Posterior vena cava (tissue), 2 donors: Measurements from ENCODE around the gene C18orf63. TPM values are rescaled to one million over a fixed set of nuclear protein-coding genes. Genes with fewer than 3 reads are reported as not detected.

Source experiments
- DNase-seq: peaks from one replicate; pipeline ENCODE4 v3.0.0-alpha.2; 2020; ENCODE audit warnings: low spot score
- intact Hi-C, 2 donors: fragments of 100-400 bp; cut with DNase I; formaldehyde crosslinking; loops; one replicate each; pipeline versions ENCODE4 v1.14.1 to v1.14.2; 2022 to 2023
- total RNA-seq, 2 donors: library from RNA; stranded (reverse); fragmentation: NEBNext Ultra II Directional; extraction: Animal tissue kit (Norgen Biotek cat#: 25700); gene quantifications; one replicate each; pipeline ENCODE4 v1.2.1, GENCODE V29; 2021
- donor health status: DM: yes; HTN: yes; CAD: no.
- donor health status: DM: yes; HTN: yes; CAD: no.

C18orf63 gene
- total RNA-seq, 2 donors from 2014 or later, result not detected

- intact Hi-C loops, result loop anchor here (10.0 kb wide), 2 partner anchors 118 to 198 kb away; no protein-coding TSS in a partner anchor
- DNase-seq, result no peak
Measured at GRCh38 chr18:74356959-74357358, 41.3 kb downstream of the C18orf63 start.

- intact Hi-C loops, result no loop called here
- DNase-seq, result no peak
Measured at GRCh38 chr18:74360852-74361655, 45.4 kb downstream of the C18orf63 start.

GRCh38 chr18:74367905-74368304 lies 52.3 kb downstream of the C18orf63 start:
- intact Hi-C loops, result no loop called here
- DNase-seq, result no peak

- intact Hi-C loops, result no loop called here
- no peak for DNase-seq
Measured at GRCh38 chr18:74368901-74369705, 53.5 kb downstream of the C18orf63 start.

- no peak for DNase-seq
- intact Hi-C loops, result no loop called here
Measured at GRCh38 chr18:74370115-74370514, 54.5 kb downstream of the C18orf63 start.

- DNase-seq, result no peak
- intact Hi-C loops, result no loop called here
Measured at GRCh38 chr18:74373428-74373827, 57.8 kb downstream of the C18orf63 start.

GRCh38 chr18:74375999-74376398 lies 60.4 kb downstream of the C18orf63 start:
- no peak for DNase-seq
- intact Hi-C loops, result no loop called here

- intact Hi-C loops, result no loop called here
- no peak for DNase-seq
Measured at GRCh38 chr18:74376523-74376922, 60.9 kb downstream of the C18orf63 start.

GRCh38 chr18:74377776-74378175 lies 62.1 kb downstream of the C18orf63 start:
- intact Hi-C loops, result no loop called here
- DNase-seq, result no peak

- no peak for DNase-seq
- intact Hi-C loops, result no loop called here
Measured at GRCh38 chr18:74378179-74378682, 62.6 kb downstream of the C18orf63 start.

GRCh38 chr18:74380916-74381315 lies 65.3 kb downstream of the C18orf63 start:
- intact Hi-C loops, result no loop called here
- no peak for DNase-seq

- no peak for DNase-seq
- intact Hi-C loops, result no loop called here
Measured at GRCh38 chr18:74381621-74382295, 66.1 kb downstream of the C18orf63 start.

- DNase-seq, result no peak
- intact Hi-C loops, result no loop called here
Measured at GRCh38 chr18:74382481-74383017, 66.9 kb downstream of the C18orf63 start.

- intact Hi-C loops, result no loop called here
- no peak for DNase-seq
Measured at GRCh38 chr18:74387383-74387782, 71.7 kb downstream of the C18orf63 start.

- peak; percentile 51 for DNase-seq
- intact Hi-C loops, result no loop called here
Measured at GRCh38 chr18:74388227-74388626, 72.6 kb downstream of the C18orf63 start.

GRCh38 chr18:74389171-74389927 lies 73.7 kb downstream of the C18orf63 start:
- DNase-seq, result peak; percentile 58
- intact Hi-C loops, result no loop called here

GRCh38 chr18:74389991-74390390 lies 74.4 kb downstream of the C18orf63 start:
- intact Hi-C loops, result no loop called here
- DNase-seq, result peak; percentile 38

- intact Hi-C loops, result no loop called here
Measured at GRCh38 chr18:74390900-74391299, 75.3 kb downstream of the C18orf63 start.

GRCh38 chr18:74392323-74392722 lies 76.7 kb downstream of the C18orf63 start:
- peak; percentile 36 for DNase-seq
- intact Hi-C loops, result no loop called here

More at GRCh38 chr18:74390900-74391299, 75.3 kb downstream of the C18orf63 start:
- no peak for DNase-seq
